Measurements from ENCODE around the gene NOX4. TPM values are rescaled to one million over a fixed set of nuclear protein-coding genes. Genes with fewer than 3 reads are reported as not detected.
"Not testable (repeated sequence)": the region's sequence is repeated elsewhere in the genome, so short reads cannot be mapped to it uniquely, and the experiment has no call there.

Gene NOX4
- total RNA-seq, 4 donors from 2014 or later: 0.26 to 2.3 TPM; not detected in 2

- WGBS, 2 donors: 40 to 56% methylated on average over 1 of the region's 1 CpG
- Histone ChIP-seq H3K36me3 (no peaks in the 10 kb centered on the region), H3K4me3 (no peak overlapping the region), H3K27ac (peak overlapping the region in 1 of 4 donors; percentile 36), H3K4me1 (peaks cover 0 to 5% (median 0%) of the 10 kb centered on the region in 3 donors), H3K27me3 (no peaks in the 10 kb centered on the region), H3K9me3 (no peaks in the 10 kb centered on the region)
- no peak for DNase-seq
- intact Hi-C loops (cut with DNase I): no loop called here
- TF ChIP-seq CTCF (IDR thresholded peaks at IDR 0.05) (no peak), POLR2A (IDR thresholded peaks at IDR 0.05) (no peak)
Measured at GRCh38 chr11:89355646-89356045, 135.5 kb downstream of the NOX4 start.

- H3K27ac ChIP-seq; H3K36me3 ChIP-seq; H3K9me3 ChIP-seq; intact Hi-C loops (cut with DNase I); H3K4me1 ChIP-seq; DNase-seq; H3K4me3 ChIP-seq; H3K27me3 ChIP-seq: not testable (repeated sequence)
- WGBS, 2 donors: 91 to 95% methylated on average over 2 of the region's 2 CpGs
Measured at GRCh38 chr11:89354513-89354912, 136.7 kb downstream of the NOX4 start.

GRCh38 chr11:89347071-89347470, 144.1 kb downstream of the NOX4 start:
- intact Hi-C loops (cut with DNase I): no loop called here
- H3K27ac ChIP-seq: no peak overlapping the region
- 33 to 58% methylated on average over 2 of the region's 2 CpGs for WGBS, 2 donors

GRCh38 chr11:89346601-89347000, 144.6 kb downstream of the NOX4 start:
- intact Hi-C loops (cut with DNase I): no loop called here
- H3K4me1 ChIP-seq: no peaks in the 10 kb centered on the region
- TF ChIP-seq POLR2A (IDR thresholded peaks at IDR 0.05) (no peak), CTCF (IDR thresholded peaks at IDR 0.05) (no peak)
- WGBS, 2 donors: 55 to 78% methylated on average over 3 to 5 of the region's 5 CpGs
- no peaks in the 10 kb centered on the region for H3K27me3 ChIP-seq
- H3K4me3 ChIP-seq: no peak overlapping the region
- H3K9me3 ChIP-seq: no peaks in the 10 kb centered on the region
- H3K27ac ChIP-seq: no peak overlapping the region
- no peak for DNase-seq
- no peaks in the 10 kb centered on the region for H3K36me3 ChIP-seq

More at GRCh38 chr11:89347071-89347470, 144.1 kb downstream of the NOX4 start:
- no peaks in the 10 kb centered on the region for H3K4me1 ChIP-seq
- no peaks in the 10 kb centered on the region for H3K9me3 ChIP-seq
- H3K4me3 ChIP-seq: no peak overlapping the region
- DNase-seq: no peak
- TF ChIP-seq CTCF (IDR thresholded peaks at IDR 0.05) (no peak), POLR2A (IDR thresholded peaks at IDR 0.05) (no peak)
- H3K36me3 ChIP-seq: no peaks in the 10 kb centered on the region
- no peaks in the 10 kb centered on the region for H3K27me3 ChIP-seq

GRCh38 chr11:89342880-89343572, 148.1 kb downstream of the NOX4 start:
- H3K36me3 ChIP-seq; H3K4me1 ChIP-seq; H3K4me3 ChIP-seq; DNase-seq; H3K27me3 ChIP-seq; H3K9me3 ChIP-seq; intact Hi-C loops (cut with DNase I): not testable (repeated sequence)
- WGBS, 2 donors: 32 to 69% methylated on average over 3 of the region's 3 CpGs
- H3K27ac ChIP-seq: peak overlapping the region in 2 of 4 donors; percentile 29 to 55

GRCh38 chr11:89340450-89340849, 150.7 kb downstream of the NOX4 start:
- DNase-seq; H3K9me3 ChIP-seq; H3K4me3 ChIP-seq; intact Hi-C loops (cut with DNase I); H3K36me3 ChIP-seq; H3K27ac ChIP-seq; H3K4me1 ChIP-seq; H3K27me3 ChIP-seq: not testable (repeated sequence)

- H3K27ac ChIP-seq; H3K9me3 ChIP-seq; DNase-seq; intact Hi-C loops (cut with DNase I); H3K4me1 ChIP-seq; H3K36me3 ChIP-seq; H3K27me3 ChIP-seq; H3K4me3 ChIP-seq: not testable (repeated sequence)
- 34 to 46% methylated on average over 2 of the region's 2 CpGs for WGBS, 2 donors
Measured at GRCh38 chr11:89338073-89338472, 153.1 kb downstream of the NOX4 start.

- H3K36me3 ChIP-seq; H3K27ac ChIP-seq; H3K4me1 ChIP-seq; H3K9me3 ChIP-seq; H3K4me3 ChIP-seq; H3K27me3 ChIP-seq; intact Hi-C loops (cut with DNase I); DNase-seq: not testable (repeated sequence)
- 73 to 74% methylated on average over 4 of the region's 4 CpGs for WGBS, 2 donors
Measured at GRCh38 chr11:89337100-89337650, 154.0 kb downstream of the NOX4 start.

Measured in esophagus squamous epithelium (tissue), 5 donors.